Measurements from ENCODE around the gene PDIK1L. TPM values are rescaled to one million over a fixed set of nuclear protein-coding genes. Genes with fewer than 3 reads are reported as not detected.

PDIK1L gene
- total RNA-seq, 1 experiment from 2014 or later, result 5.6 TPM

DNA sequence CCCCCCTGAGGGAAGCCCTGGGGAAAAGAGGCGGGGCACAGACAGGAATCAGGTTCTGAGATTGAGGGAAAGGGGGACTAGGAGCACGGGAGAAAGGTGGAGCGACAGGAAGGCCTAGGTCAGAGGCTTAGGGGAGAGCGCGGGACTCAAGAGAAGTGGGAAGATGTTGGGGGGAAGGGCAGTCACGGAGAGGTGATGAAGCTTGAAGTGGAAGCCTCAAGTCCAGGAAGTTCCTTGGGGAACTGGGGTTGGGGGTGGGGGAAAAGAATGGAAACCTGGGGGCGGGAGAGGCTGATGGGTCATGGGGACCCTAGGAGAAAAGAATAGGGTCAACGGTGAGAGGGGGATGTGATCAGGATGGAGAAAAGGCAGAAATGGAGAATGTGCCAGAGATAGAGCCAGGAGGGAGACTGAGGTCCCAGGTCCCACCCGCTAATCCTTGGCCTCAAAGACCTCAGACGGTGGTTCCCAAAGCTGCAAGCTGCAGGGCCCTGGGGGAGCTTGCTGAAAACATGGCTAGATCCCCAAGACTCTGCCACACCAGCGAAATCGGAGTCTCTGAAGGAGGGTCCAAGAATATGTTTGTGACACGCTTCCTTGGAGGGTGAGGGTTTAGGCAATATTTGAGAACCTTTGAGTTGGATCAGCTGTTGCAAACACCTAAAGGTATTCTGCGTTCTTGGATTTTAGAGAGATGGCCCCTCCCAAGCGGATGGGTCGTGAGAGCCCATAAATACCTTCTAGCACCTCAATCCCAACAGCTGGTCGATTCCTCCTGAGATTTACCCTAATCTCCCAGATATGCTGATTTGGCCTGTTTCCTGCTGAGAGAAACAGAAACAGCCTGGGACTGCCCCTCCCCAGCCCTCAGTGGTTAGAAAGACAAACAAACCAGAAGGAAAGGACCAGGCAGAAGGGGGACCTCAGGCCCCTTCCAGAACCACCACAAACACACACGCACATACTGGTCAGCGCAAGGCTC, 53.5 kb downstream of the PDIK1L start:
- no peak overlapping the region for H2AFZ ChIP-seq (ENCODE audit: low read length)
- H3K4me2 ChIP-seq (ENCODE audit: insufficient read depth, insufficient read length, low read length), result peak overlapping the region; percentile 64
- H3K4me3 Mint-ChIP-seq, result peak overlapping the region; percentile 69 to 84
- no peaks in the 10 kb centered on the region for H3K79me1 ChIP-seq (ENCODE audit: insufficient read depth, low read depth, low read length, poor library complexity, severe bottlenecking)
- H3K9me3 ChIP-seq (ENCODE audit: control insufficient read depth, low read depth, low read length), result no peaks in the 10 kb centered on the region
- no peak overlapping the region for H4K91ac ChIP-seq (ENCODE audit: insufficient read length, low read depth, low read length)
- no peaks in the 10 kb centered on the region; the same call in 1 of the 2 replicates for H3K79me2 ChIP-seq (ENCODE audit: insufficient read depth, low read length)
- peak overlapping the region; percentile 40 to 80 (median 75); a peak in 6 of 7 replicates for H3K27ac Mint-ChIP-seq
- TF ChIP-seq, protein P1, sequence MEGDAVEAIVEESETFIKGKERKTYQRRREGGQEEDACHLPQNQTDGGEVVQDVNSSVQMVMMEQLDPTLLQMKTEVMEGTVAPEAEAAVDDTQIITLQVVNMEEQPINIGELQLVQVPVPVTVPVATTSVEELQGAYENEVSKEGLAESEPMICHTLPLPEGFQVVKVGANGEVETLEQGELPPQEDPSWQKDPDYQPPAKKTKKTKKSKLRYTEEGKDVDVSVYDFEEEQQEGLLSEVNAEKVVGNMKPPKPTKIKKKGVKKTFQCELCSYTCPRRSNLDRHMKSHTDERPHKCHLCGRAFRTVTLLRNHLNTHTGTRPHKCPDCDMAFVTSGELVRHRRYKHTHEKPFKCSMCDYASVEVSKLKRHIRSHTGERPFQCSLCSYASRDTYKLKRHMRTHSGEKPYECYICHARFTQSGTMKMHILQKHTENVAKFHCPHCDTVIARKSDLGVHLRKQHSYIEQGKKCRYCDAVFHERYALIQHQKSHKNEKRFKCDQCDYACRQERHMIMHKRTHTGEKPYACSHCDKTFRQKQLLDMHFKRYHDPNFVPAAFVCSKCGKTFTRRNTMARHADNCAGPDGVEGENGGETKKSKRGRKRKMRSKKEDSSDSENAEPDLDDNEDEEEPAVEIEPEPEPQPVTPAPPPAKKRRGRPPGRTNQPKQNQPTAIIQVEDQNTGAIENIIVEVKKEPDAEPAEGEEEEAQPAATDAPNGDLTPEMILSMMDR (conservative IDR thresholded peaks at IDR 0.05), result no peak
- no peak for DNase-seq
- H3K9me3 Mint-ChIP-seq, result peaks cover 0 to 4% of the 10 kb centered on the region in 2 experiments; a peak in 1 of 5 replicates
- no peaks in the 10 kb centered on the region for H4K20me1 ChIP-seq (ENCODE audit: control insufficient read depth, insufficient read depth, insufficient read length)
- H2BK15ac ChIP-seq (ENCODE audit: low read depth, low read length), result no peak overlapping the region
- peak overlapping the region; percentile 8; the same call in 1 of the 2 replicates for H3K14ac ChIP-seq (ENCODE audit: insufficient read depth, low read length)
- H2BK120ac ChIP-seq (ENCODE audit: low read depth, low read length, poor library complexity, severe bottlenecking), result no peak overlapping the region
- peaks cover 21% of the 10 kb centered on the region for H3K23me2 ChIP-seq (ENCODE audit: insufficient read length, low read depth, low read length, poor library complexity, severe bottlenecking)
- no peak overlapping the region for H3K4ac ChIP-seq (ENCODE audit: low read depth, low read length)
- no peak overlapping the region for H3K56ac ChIP-seq (ENCODE audit: insufficient read length, low read depth, low read length)
- no peak overlapping the region for H3K9ac ChIP-seq (ENCODE audit: extremely low read depth, insufficient read length, low read length)
- H3K4me1 ChIP-seq (ENCODE audit: insufficient read depth, low read length), result peaks cover 6% of the 10 kb centered on the region; the same call in 1 of the 2 replicates
- H3K27ac ChIP-seq (ENCODE audit: insufficient read length, low read depth, low read length), result no peak overlapping the region
- no peak overlapping the region for H2BK12ac ChIP-seq (ENCODE audit: insufficient read length, low read depth, low read length)
- no peaks in the 10 kb centered on the region for H3K36me3 Mint-ChIP-seq (ENCODE audit: insufficient read depth in 1 of 3, low read depth in 3 of 3)
- H3K23ac ChIP-seq (ENCODE audit: insufficient read length, low read depth, low read length), result no peak overlapping the region
- peak overlapping the region; percentile 60 for H3K18ac ChIP-seq (ENCODE audit: insufficient read length, low read depth, low read length)
- no CpG with 5 or more reads among the region's 19 CpGs for WGBS (ENCODE audit: extremely low coverage, insufficient read length, low lambda C conversion rate)
- H2BK5ac ChIP-seq (ENCODE audit: insufficient read length, low read length), result no peak overlapping the region
- H2BK20ac ChIP-seq (ENCODE audit: low read depth, low read length, poor library complexity, severe bottlenecking), result no peak overlapping the region
- H3K27me3 ChIP-seq (ENCODE audit: insufficient read depth, low read length), result peaks cover 28% of the 10 kb centered on the region; the same call in 1 of the 2 replicates
- H4K5ac ChIP-seq (ENCODE audit: insufficient read length, low read depth, low read length), result no peak overlapping the region
- no peak overlapping the region for H3T11ph ChIP-seq (ENCODE audit: low read length)
- peaks cover 75% of the 10 kb centered on the region for H3K27me3 Mint-ChIP-seq (ENCODE audit: low read depth)
- H3K4me1 Mint-ChIP-seq, result peaks cover 34 to 54% of the 10 kb centered on the region in 2 experiments
- H4K8ac ChIP-seq (replicated peaks; ENCODE audit: insufficient read length, low read depth, low read length), result no peak overlapping the region
- no peak overlapping the region for H2AK5ac ChIP-seq (ENCODE audit: insufficient read length, low read length)
